Measurements from ENCODE around the gene LINC01488.

LINC01488 gene

GRCh38 chr11:69465236-69466000, 16.0 kb upstream of the LINC01488 start:
- TF ChIP-seq ZNF274 (IDR thresholded peaks at IDR 0.05; ENCODE audit: low read depth, low read length) (no peak), SUZ12 (IDR thresholded peaks at IDR 0.05; ENCODE audit: extremely low read depth, insufficient read depth, insufficient read length) (no peak)
- H3K27me3 ChIP-seq (ENCODE audit: insufficient read depth, insufficient read length) = no peaks in the 10 kb centered on the region
- no peak overlapping the region for H3K4me3 ChIP-seq (ENCODE audit: insufficient read length, low read depth)
- H3K9ac ChIP-seq (ENCODE audit: insufficient read length, low read depth) = no peak overlapping the region
- peaks cover 16% of the 10 kb centered on the region for H3K4me1 ChIP-seq (ENCODE audit: insufficient read depth, insufficient read length)
- no peak for DNase-seq (ENCODE audit: low read depth, low spot score)
- H3K36me3 ChIP-seq (ENCODE audit: insufficient read depth, insufficient read length, low read length) = no peaks in the 10 kb centered on the region
- H3K9me3 ChIP-seq (ENCODE audit: insufficient read depth, low read length) = peaks cover 7% of the 10 kb centered on the region; the same call in 1 of the 2 replicates

- no peak overlapping the region for H3K9ac ChIP-seq (ENCODE audit: insufficient read length, low read depth)
- peaks cover 16% of the 10 kb centered on the region for H3K4me1 ChIP-seq (ENCODE audit: insufficient read depth, insufficient read length)
- no peak overlapping the region for H3K4me3 ChIP-seq (ENCODE audit: insufficient read length, low read depth)
- TF ChIP-seq YY1 (IDR thresholded peaks at IDR 0.05; ENCODE audit: insufficient read depth, insufficient read length) = no peak
- H3K36me3 ChIP-seq (ENCODE audit: insufficient read depth, insufficient read length, low read length) = no peaks in the 10 kb centered on the region
- DNase-seq (ENCODE audit: low read depth, low spot score) = no peak
- H3K9me3 ChIP-seq (ENCODE audit: insufficient read depth, low read length) = peaks cover 1% of the 10 kb centered on the region; the same call in 1 of the 2 replicates
- H3K27me3 ChIP-seq (ENCODE audit: insufficient read depth, insufficient read length) = no peaks in the 10 kb centered on the region
Measured at GRCh38 chr11:69466039-69466438, 15.4 kb upstream of the LINC01488 start.

DNA sequence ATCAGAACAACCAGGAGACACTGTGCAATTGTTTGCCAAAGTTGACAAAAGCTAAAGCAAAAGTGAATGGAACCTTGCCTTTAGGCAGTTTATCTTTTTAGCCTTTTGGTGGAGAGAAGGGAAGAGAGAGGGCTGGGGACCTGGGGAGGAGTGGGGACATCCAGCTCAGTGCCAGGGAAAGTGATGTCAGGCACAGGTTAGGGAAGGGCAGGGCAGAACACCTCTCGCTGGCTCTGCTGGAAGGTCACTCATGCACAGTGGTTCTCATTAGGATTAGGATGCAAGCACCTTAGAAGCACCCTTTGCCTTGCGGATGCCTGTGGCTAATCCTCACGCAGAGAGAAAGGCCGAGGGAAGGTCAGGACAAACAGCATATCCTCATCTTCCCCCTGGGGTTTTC, 14.3 kb upstream of the LINC01488 start:
- Histone ChIP-seq H3K27me3 (ENCODE audit: insufficient read depth, insufficient read length) (no peaks in the 10 kb centered on the region), H3K4me1 (ENCODE audit: insufficient read depth, insufficient read length) (peaks cover 14% of the 10 kb centered on the region), H3K36me3 (ENCODE audit: insufficient read depth, insufficient read length, low read length) (no peaks in the 10 kb centered on the region), H3K9ac (ENCODE audit: insufficient read length, low read depth) (no peak overlapping the region), H3K4me3 (ENCODE audit: insufficient read length, low read depth) (no peak overlapping the region), H3K9me3 (ENCODE audit: insufficient read depth, low read length) (no peaks in the 10 kb centered on the region)
- DNase-seq (ENCODE audit: low read depth, low spot score) = no peak
- TF ChIP-seq SUZ12 (IDR thresholded peaks at IDR 0.05; ENCODE audit: extremely low read depth, insufficient read depth, insufficient read length) (no peak), ZNF274 (IDR thresholded peaks at IDR 0.05; ENCODE audit: low read depth, low read length) (no peak), YY1 (IDR thresholded peaks at IDR 0.05; ENCODE audit: insufficient read depth, insufficient read length) (no peak)

DNA sequence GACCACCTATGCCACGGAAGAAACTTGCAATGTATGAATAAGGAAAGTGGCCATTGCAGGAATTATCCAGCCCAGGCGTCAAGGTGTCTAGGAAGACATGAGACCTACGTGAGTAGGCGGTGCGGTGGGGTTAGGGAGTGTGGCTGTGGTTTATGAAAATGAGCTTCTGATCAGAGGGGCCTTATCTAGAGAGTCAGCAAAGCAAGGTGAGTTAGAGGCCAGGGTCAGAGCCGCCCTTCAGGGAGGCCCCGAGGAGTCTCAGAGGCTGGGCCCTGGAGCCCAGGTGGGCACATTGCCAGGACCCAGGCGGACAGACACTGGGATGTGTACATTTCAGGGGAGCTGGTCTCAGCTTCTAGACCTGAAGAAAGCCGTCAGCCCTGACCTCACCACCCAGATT, 13.8 kb upstream of the LINC01488 start:
- Histone ChIP-seq H3K4me3 (ENCODE audit: insufficient read length, low read depth) (no peak overlapping the region), H3K4me1 (ENCODE audit: insufficient read depth, insufficient read length) (peaks cover 12% of the 10 kb centered on the region), H3K9me3 (ENCODE audit: insufficient read depth, low read length) (peaks cover under 1% of the 10 kb centered on the region; the same call in 1 of the 2 replicates), H3K9ac (ENCODE audit: insufficient read length, low read depth) (no peak overlapping the region), H3K36me3 (ENCODE audit: insufficient read depth, insufficient read length, low read length) (no peaks in the 10 kb centered on the region), H3K27me3 (ENCODE audit: insufficient read depth, insufficient read length) (no peaks in the 10 kb centered on the region)
- DNase-seq (ENCODE audit: low read depth, low spot score) = no peak
- TF ChIP-seq YY1 (IDR thresholded peaks at IDR 0.05; ENCODE audit: insufficient read depth, insufficient read length) (no peak), ZNF274 (IDR thresholded peaks at IDR 0.05; ENCODE audit: low read depth, low read length) (no peak), SUZ12 (IDR thresholded peaks at IDR 0.05; ENCODE audit: extremely low read depth, insufficient read depth, insufficient read length) (no peak)

GRCh38 chr11:69468221-69468620, 13.2 kb upstream of the LINC01488 start:
- no peaks in the 10 kb centered on the region for H3K27me3 ChIP-seq (ENCODE audit: insufficient read depth, insufficient read length)
- H3K9me3 ChIP-seq (ENCODE audit: insufficient read depth, low read length) = peaks cover 6% of the 10 kb centered on the region; the same call in 1 of the 2 replicates
- no peak overlapping the region for H3K4me3 ChIP-seq (ENCODE audit: insufficient read length, low read depth)
- no peak overlapping the region for H3K9ac ChIP-seq (ENCODE audit: insufficient read length, low read depth)
- DNase-seq (ENCODE audit: low read depth, low spot score) = no peak
- H3K4me1 ChIP-seq (ENCODE audit: insufficient read depth, insufficient read length) = peaks cover 8% of the 10 kb centered on the region
- H3K36me3 ChIP-seq (ENCODE audit: insufficient read depth, insufficient read length, low read length) = no peaks in the 10 kb centered on the region
- TF ChIP-seq YY1 (IDR thresholded peaks at IDR 0.05; ENCODE audit: insufficient read depth, insufficient read length) (no peak), SUZ12 (IDR thresholded peaks at IDR 0.05; ENCODE audit: extremely low read depth, insufficient read depth, insufficient read length) (no peak), ZNF274 (IDR thresholded peaks at IDR 0.05; ENCODE audit: low read depth, low read length) (no peak)

- Histone ChIP-seq H3K4me3 (ENCODE audit: insufficient read length, low read depth) (no peak overlapping the region), H3K9me3 (ENCODE audit: insufficient read depth, low read length) (peaks cover 16% of the 10 kb centered on the region; the same call in 1 of the 2 replicates), H3K36me3 (ENCODE audit: insufficient read depth, insufficient read length, low read length) (no peaks in the 10 kb centered on the region), H3K27me3 (ENCODE audit: insufficient read depth, insufficient read length) (no peaks in the 10 kb centered on the region), H3K9ac (ENCODE audit: insufficient read length, low read depth) (no peak overlapping the region), H3K4me1 (ENCODE audit: insufficient read depth, insufficient read length) (peaks cover 4% of the 10 kb centered on the region)
- DNase-seq (ENCODE audit: low read depth, low spot score) = no peak
- no peak for TF ChIP-seq SUZ12 (IDR thresholded peaks at IDR 0.05; ENCODE audit: extremely low read depth, insufficient read depth, insufficient read length)
- no peak for TF ChIP-seq YY1 (IDR thresholded peaks at IDR 0.05; ENCODE audit: insufficient read depth, insufficient read length)
- no peak for TF ChIP-seq ZNF274 (IDR thresholded peaks at IDR 0.05; ENCODE audit: low read depth, low read length)
Measured at GRCh38 chr11:69468911-69469885, 12.3 kb upstream of the LINC01488 start.

DNA sequence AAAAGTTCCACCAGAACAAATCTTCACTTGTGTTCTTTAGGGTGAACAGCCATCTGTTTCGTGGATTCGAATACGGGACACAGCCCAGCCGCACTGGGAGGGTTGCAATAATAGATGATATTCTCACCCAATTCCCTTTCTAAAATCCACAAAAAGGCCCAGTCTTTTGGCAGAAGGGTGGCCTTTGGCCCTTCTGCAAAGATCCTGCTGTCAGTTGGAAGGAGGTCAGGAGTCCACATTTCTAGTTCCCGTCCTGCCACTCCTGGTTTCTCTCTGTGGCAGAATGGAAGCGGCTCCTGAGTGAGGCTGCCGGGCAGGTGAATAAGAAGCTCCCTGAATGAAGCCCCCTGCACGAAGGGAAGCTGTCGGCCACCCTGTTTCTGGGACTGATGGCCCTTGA, 11.2 kb upstream of the LINC01488 start:
- no peak overlapping the region for H3K9ac ChIP-seq (ENCODE audit: insufficient read length, low read depth)
- no peak for DNase-seq (ENCODE audit: low read depth, low spot score)
- no peaks in the 10 kb centered on the region for H3K36me3 ChIP-seq (ENCODE audit: insufficient read depth, insufficient read length, low read length)
- H3K27me3 ChIP-seq (ENCODE audit: insufficient read depth, insufficient read length) = no peaks in the 10 kb centered on the region
- peaks cover 16% of the 10 kb centered on the region; the same call in 1 of the 2 replicates for H3K9me3 ChIP-seq (ENCODE audit: insufficient read depth, low read length)
- peaks cover 4% of the 10 kb centered on the region for H3K4me1 ChIP-seq (ENCODE audit: insufficient read depth, insufficient read length)
- TF ChIP-seq ZNF274 (IDR thresholded peaks at IDR 0.05; ENCODE audit: low read depth, low read length) = no peak
- no peak for TF ChIP-seq SUZ12 (IDR thresholded peaks at IDR 0.05; ENCODE audit: extremely low read depth, insufficient read depth, insufficient read length)
- no peak for TF ChIP-seq YY1 (IDR thresholded peaks at IDR 0.05; ENCODE audit: insufficient read depth, insufficient read length)
- H3K4me3 ChIP-seq (ENCODE audit: insufficient read length, low read depth) = no peak overlapping the region
